WTC11 (cell line): ENCODE results near the gene UBXN4.

Experiments
- CREM ChIP-seq: sonication (generic); formaldehyde crosslinking; IDR thresholded peaks from 2 replicates; pipeline ENCODE4 v1.8.1; 2022; ENCODE audit warnings: mild to moderate bottlenecking, missing genetic modification reagents, moderate library complexity
- NR2C2 ChIP-seq: sonication (generic); formaldehyde crosslinking; IDR thresholded peaks from 2 replicates; pipeline ENCODE4 v1.8.0; 2022; ENCODE audit warnings: mild to moderate bottlenecking, missing genetic modification reagents
- NR3C1 ChIP-seq: sonication (generic); formaldehyde crosslinking; conservative IDR thresholded peaks from 2 replicates; pipeline ENCODE4 v1.8.1; 2023; ENCODE audit warnings: low read depth, mild to moderate bottlenecking, missing genetic modification reagents
- RELA ChIP-seq: sonication (generic); formaldehyde crosslinking; IDR thresholded peaks from 2 replicates; pipeline ENCODE4 v1.8.1; 2022; ENCODE audit warnings: missing genetic modification reagents, mild to moderate bottlenecking, borderline replicate concordance
- SP1 ChIP-seq: sonication (generic); formaldehyde crosslinking; conservative IDR thresholded peaks from 2 replicates; pipeline ENCODE4 v1.8.1; 2022; ENCODE audit warnings: missing genetic modification reagents
- TCF7 ChIP-seq: sonication (generic); formaldehyde crosslinking; IDR thresholded peaks from 2 replicates; pipeline ENCODE4 v1.8.0; 2022; ENCODE audit warnings: mild to moderate bottlenecking, low read depth, missing genetic modification reagents, moderate library complexity
- TP53 ChIP-seq: sonication (generic); formaldehyde crosslinking; IDR thresholded peaks from 2 replicates; pipeline ENCODE4 v1.8.1; 2023; ENCODE audit warnings: mild to moderate bottlenecking, missing genetic modification reagents
- TF ChIP-seq, protein P1 (sequence below): sonication (generic); formaldehyde crosslinking; IDR thresholded peaks from 2 replicates; pipeline ENCODE4 v1.8.0; 2023; ENCODE audit warnings: missing genetic modification reagents
- TF ChIP-seq, protein P2 (sequence below): fragments of 200-600 bp; IDR thresholded peaks from 2 replicates; pipeline ENCODE4 v1.8.0; 2022; ENCODE audit warnings: antibody characterized with exemption
- TF ChIP-seq, protein P3 (sequence below): sonication (generic); formaldehyde crosslinking; IDR thresholded peaks from 2 replicates; pipeline ENCODE4 v1.8.0; 2022; ENCODE audit warnings: mild to moderate bottlenecking, missing genetic modification reagents

GRCh38 chr2:135791418-135792190 is 49.9 kb downstream of the UBXN4 start:
- TF ChIP-seq RELA (CRISPR knock-in tag) (no peak), TCF7 (CRISPR knock-in tag) (no peak), CREM (CRISPR knock-in tag) (no peak), SP1 (CRISPR knock-in tag) (no peak), NR2C2 (CRISPR knock-in tag) (no peak), NR3C1 (no peak), TP53 (CRISPR knock-in tag) (no peak)
- TF ChIP-seq, protein P1, sequence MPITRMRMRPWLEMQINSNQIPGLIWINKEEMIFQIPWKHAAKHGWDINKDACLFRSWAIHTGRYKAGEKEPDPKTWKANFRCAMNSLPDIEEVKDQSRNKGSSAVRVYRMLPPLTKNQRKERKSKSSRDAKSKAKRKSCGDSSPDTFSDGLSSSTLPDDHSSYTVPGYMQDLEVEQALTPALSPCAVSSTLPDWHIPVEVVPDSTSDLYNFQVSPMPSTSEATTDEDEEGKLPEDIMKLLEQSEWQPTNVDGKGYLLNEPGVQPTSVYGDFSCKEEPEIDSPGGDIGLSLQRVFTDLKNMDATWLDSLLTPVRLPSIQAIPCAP (CRISPR knock-in tag): no peak
- TF ChIP-seq, protein P2, sequence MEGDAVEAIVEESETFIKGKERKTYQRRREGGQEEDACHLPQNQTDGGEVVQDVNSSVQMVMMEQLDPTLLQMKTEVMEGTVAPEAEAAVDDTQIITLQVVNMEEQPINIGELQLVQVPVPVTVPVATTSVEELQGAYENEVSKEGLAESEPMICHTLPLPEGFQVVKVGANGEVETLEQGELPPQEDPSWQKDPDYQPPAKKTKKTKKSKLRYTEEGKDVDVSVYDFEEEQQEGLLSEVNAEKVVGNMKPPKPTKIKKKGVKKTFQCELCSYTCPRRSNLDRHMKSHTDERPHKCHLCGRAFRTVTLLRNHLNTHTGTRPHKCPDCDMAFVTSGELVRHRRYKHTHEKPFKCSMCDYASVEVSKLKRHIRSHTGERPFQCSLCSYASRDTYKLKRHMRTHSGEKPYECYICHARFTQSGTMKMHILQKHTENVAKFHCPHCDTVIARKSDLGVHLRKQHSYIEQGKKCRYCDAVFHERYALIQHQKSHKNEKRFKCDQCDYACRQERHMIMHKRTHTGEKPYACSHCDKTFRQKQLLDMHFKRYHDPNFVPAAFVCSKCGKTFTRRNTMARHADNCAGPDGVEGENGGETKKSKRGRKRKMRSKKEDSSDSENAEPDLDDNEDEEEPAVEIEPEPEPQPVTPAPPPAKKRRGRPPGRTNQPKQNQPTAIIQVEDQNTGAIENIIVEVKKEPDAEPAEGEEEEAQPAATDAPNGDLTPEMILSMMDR: no peak
- TF ChIP-seq, protein P3, sequence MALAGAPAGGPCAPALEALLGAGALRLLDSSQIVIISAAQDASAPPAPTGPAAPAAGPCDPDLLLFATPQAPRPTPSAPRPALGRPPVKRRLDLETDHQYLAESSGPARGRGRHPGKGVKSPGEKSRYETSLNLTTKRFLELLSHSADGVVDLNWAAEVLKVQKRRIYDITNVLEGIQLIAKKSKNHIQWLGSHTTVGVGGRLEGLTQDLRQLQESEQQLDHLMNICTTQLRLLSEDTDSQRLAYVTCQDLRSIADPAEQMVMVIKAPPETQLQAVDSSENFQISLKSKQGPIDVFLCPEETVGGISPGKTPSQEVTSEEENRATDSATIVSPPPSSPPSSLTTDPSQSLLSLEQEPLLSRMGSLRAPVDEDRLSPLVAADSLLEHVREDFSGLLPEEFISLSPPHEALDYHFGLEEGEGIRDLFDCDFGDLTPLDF (CRISPR knock-in tag): no peak
